Stomach (tissue), 9 donors: Measurements from ENCODE around the gene PATE1. TPM values are rescaled to one million over a fixed set of nuclear protein-coding genes. Genes with fewer than 3 reads are reported as not detected.

Experiments
- DNase-seq, 2 donors: peaks; one replicate each; pipeline versions ENCODE4 v3.0.0 to v3.0.0-alpha.2; 2013 to 2019
- H3K27ac ChIP-seq, 5 donors: fragments of 200-600 bp in 4 of 5; sonication (generic) in 4 of 5; one replicate each; pipeline ENCODE4 v1.5.1; 2013 to 2019; ENCODE audit warnings: mild to moderate bottlenecking in 1 of 5, moderate library complexity in 1 of 5
- H3K27me3 ChIP-seq, 3 donors: fragments of 200-600 bp; sonication (generic); one replicate each; pipeline ENCODE4 v1.5.1; 2017 to 2019; ENCODE audit warnings: mixed run types in 1 of 3
- H3K36me3 ChIP-seq, 4 donors: fragments of 200-600 bp; sonication (generic); 1 replicate in 3 of 4; 2 replicates in 1 of 4; pipeline ENCODE4 v1.5.1; 2016 to 2019
- H3K4me1 ChIP-seq, 4 donors: fragments of 200-600 bp; sonication (generic); one replicate each; pipeline ENCODE4 v1.5.1; 2016 to 2019
- H3K4me3 ChIP-seq, 4 donors: fragments of 200-600 bp; sonication (generic) in 3 of 4; one replicate each; pipeline ENCODE4 v1.5.1; 2016 to 2019; ENCODE audit warnings: mild to moderate bottlenecking in 1 of 4
- H3K9me3 ChIP-seq, 4 donors: fragments of 200-600 bp; sonication (generic); one replicate each; pipeline ENCODE4 v1.5.1; 2016 to 2019
- CTCF ChIP-seq, 7 experiments: fragments of 450-650 bp in 4 of 7; fragments of 200-600 bp in 3 of 7; sonication (generic) in 3 of 7; IDR thresholded peaks; one replicate each; pipeline ENCODE4 v1.5.1; 2016 to 2019; ENCODE audit warnings: antibody characterized with exemption in 7 of 7, control low read depth in 2 of 7, mild to moderate bottlenecking in 1 of 7
- EP300 ChIP-seq: sonication (generic); formaldehyde crosslinking; IDR thresholded peaks from one replicate; pipeline ENCODE4 v1.6.1; 2017; ENCODE audit warnings: antibody characterized with exemption
- POLR2A ChIP-seq, 4 donors: fragments of 450-650 bp; IDR thresholded peaks; one replicate each; pipeline ENCODE4 v1.6.1; 2016; ENCODE audit warnings: antibody characterized with exemption in 4 of 4, control low read depth in 2 of 4, mild to moderate bottlenecking in 1 of 4, moderate library complexity in 1 of 4
- POLR2AphosphoS5 ChIP-seq, 3 donors: sonication (generic); formaldehyde crosslinking; IDR thresholded peaks; one replicate each; pipeline ENCODE4 v1.6.1; 2016; ENCODE audit warnings: antibody characterized with exemption in 3 of 3
- WGBS, 5 donors: extraction: QIAGEN DNeasy Blood & Tissue Kit in 3 of 5; methylation state at CpG; one replicate each; pipeline versions ENCODE4 v1.1.5 to v1.1.7; 2013 to 2018; 5-methylcytosine and 5-hydroxymethylcytosine counted together
- intact Hi-C: fragments of 100-400 bp; cut with DNase I; formaldehyde crosslinking; loops from one replicate; pipeline ENCODE4 v1.15.1; 2023; ENCODE audit warnings: low total_unique reads
- polyA plus RNA-seq, 3 donors: library from polyadenylated mRNA; stranded (reverse); fragments of 200-250 nt; gene quantifications; one replicate each; pipeline ENCODE4 v1.2.3, GENCODE V29; 2013
- total RNA-seq, 5 donors: library from RNA; depleted of rRNA; stranded (reverse); fragments of >200 nt; gene quantifications; one replicate each; pipeline versions ENCODE4 v1.1.0 to v1.2.3, GENCODE V29; 2014 to 2016
- donor health status: healthy with polysubstance abuse.
- donor health status: Bipolar disorder and iron deficiency.
- donor health status: healthy.

PATE1 gene
- total and polyA plus RNA-seq, 8 donors, result not detected

- H3K4me1 ChIP-seq, result no peaks in the 10 kb centered on the region
- H3K27ac ChIP-seq, result no peak overlapping the region
- H3K4me3 ChIP-seq, result no peak overlapping the region
- TF ChIP-seq CTCF (IDR thresholded peaks at IDR 0.05) (no peak), POLR2AphosphoS5 (IDR thresholded peaks at IDR 0.05) (no peak), EP300 (no peak), POLR2A (IDR thresholded peaks at IDR 0.05) (no peak)
- intact Hi-C loops, result no loop called here
- WGBS, 5 donors, result 78 to 82% (median 79%) methylated on average over 6 of the region's 6 CpGs
- no peaks in the 10 kb centered on the region for H3K36me3 ChIP-seq
- H3K9me3 ChIP-seq, result peaks cover 0 to 11% (median 3%) of the 10 kb centered on the region in 4 donors
- no peak for DNase-seq
- H3K27me3 ChIP-seq, result no peaks in the 10 kb centered on the region
These were observed 25.3 kb upstream of the PATE1 start for GRCh38 chr11:125720781-125721180.

- no peak for TF ChIP-seq POLR2AphosphoS5 (IDR thresholded peaks at IDR 0.05)
- no peak for TF ChIP-seq EP300
- peak in 1 of 7 experiments; percentile 11 for TF ChIP-seq CTCF (IDR thresholded peaks at IDR 0.05)
- no peak for TF ChIP-seq POLR2A (IDR thresholded peaks at IDR 0.05)
These were observed 22.0 kb upstream of the PATE1 start for GRCh38 chr11:125724125-125724524.

GRCh38 chr11:125728969-125729368, 17.1 kb upstream of the PATE1 start:
- no peak overlapping the region for H3K4me3 ChIP-seq
- no peaks in the 10 kb centered on the region for H3K27me3 ChIP-seq
- no peaks in the 10 kb centered on the region for H3K4me1 ChIP-seq
- peaks cover 0 to under 1% (median 0%) of the 10 kb centered on the region in 4 donors for H3K9me3 ChIP-seq
- H3K36me3 ChIP-seq, result no peaks in the 10 kb centered on the region
- TF ChIP-seq EP300 (no peak), POLR2AphosphoS5 (IDR thresholded peaks at IDR 0.05) (no peak)
- DNase-seq, result no peak
- no peak overlapping the region for H3K27ac ChIP-seq
- WGBS, 5 donors, result 61 to 75% (median 71%) methylated on average over 3 of the region's 3 CpGs
- intact Hi-C loops, result no loop called here

More at GRCh38 chr11:125724125-125724524, 22.0 kb upstream of the PATE1 start:
- Histone ChIP-seq H3K9me3 (no peaks in the 10 kb centered on the region), H3K27ac (no peak overlapping the region), H3K4me1 (no peaks in the 10 kb centered on the region), H3K27me3 (no peaks in the 10 kb centered on the region), H3K4me3 (no peak overlapping the region), H3K36me3 (no peaks in the 10 kb centered on the region)
- WGBS, 5 donors, result 72 to 100% (median 86%) methylated on average over 1 of the region's 1 CpG
- peak in 1 of 2 donors; percentile 23 for DNase-seq
- intact Hi-C loops, result no loop called here

GRCh38 chr11:125740617-125741016, 5.5 kb upstream of the PATE1 start:
- H3K27me3 ChIP-seq, result no peaks in the 10 kb centered on the region
- no peak overlapping the region for H3K27ac ChIP-seq
- intact Hi-C loops, result no loop called here
- no peaks in the 10 kb centered on the region for H3K36me3 ChIP-seq
- no peaks in the 10 kb centered on the region for H3K4me1 ChIP-seq
- H3K4me3 ChIP-seq, result no peak overlapping the region
- TF ChIP-seq POLR2A (IDR thresholded peaks at IDR 0.05) (no peak), EP300 (no peak), POLR2AphosphoS5 (IDR thresholded peaks at IDR 0.05) (no peak), CTCF (IDR thresholded peaks at IDR 0.05) (no peak)
- no peaks in the 10 kb centered on the region for H3K9me3 ChIP-seq
- no peak for DNase-seq

- H3K4me1 ChIP-seq, result no peaks in the 10 kb centered on the region
- WGBS, 5 donors, result 79 to 100% (median 96%) methylated on average over 1 of the region's 1 CpG
- no peaks in the 10 kb centered on the region for H3K36me3 ChIP-seq
- no peak overlapping the region for H3K4me3 ChIP-seq
- no peaks in the 10 kb centered on the region for H3K9me3 ChIP-seq
- no peak for DNase-seq
- no peak overlapping the region for H3K27ac ChIP-seq
- H3K27me3 ChIP-seq, result no peaks in the 10 kb centered on the region
- TF ChIP-seq POLR2A (IDR thresholded peaks at IDR 0.05) (no peak), POLR2AphosphoS5 (IDR thresholded peaks at IDR 0.05) (no peak), CTCF (IDR thresholded peaks at IDR 0.05) (no peak), EP300 (no peak)
- intact Hi-C loops, result no loop called here
These were observed 2.4 kb upstream of the PATE1 start for GRCh38 chr11:125743681-125744080.
